Upper lobe of left lung (tissue), 4 donors: Measurements from ENCODE around the gene PPP3CA.

Experiments used
- EP300 ChIP-seq, 4 donors: sonication (generic); formaldehyde crosslinking; IDR thresholded peaks; one replicate each; pipeline ENCODE4 v1.5.1; 2017; ENCODE audit warnings: antibody characterized with exemption in 4 of 4, control low read depth in 2 of 4
- POLR2A ChIP-seq, 4 donors: fragments of 450-650 bp; IDR thresholded peaks; one replicate each; pipeline ENCODE4 v1.5.1; 2016 to 2017; ENCODE audit warnings: antibody characterized with exemption in 4 of 4, mild to moderate bottlenecking in 2 of 4
- TF ChIP-seq, protein P1 (sequence below), 6 experiments: fragments of 450-650 bp in 4 of 6; fragments of 200-600 bp in 2 of 6; sonication (generic) in 2 of 6; IDR thresholded peaks; one replicate each; pipeline ENCODE4 v1.5.1; 2016 to 2019; ENCODE audit warnings: antibody characterized with exemption in 6 of 6

DNA sequence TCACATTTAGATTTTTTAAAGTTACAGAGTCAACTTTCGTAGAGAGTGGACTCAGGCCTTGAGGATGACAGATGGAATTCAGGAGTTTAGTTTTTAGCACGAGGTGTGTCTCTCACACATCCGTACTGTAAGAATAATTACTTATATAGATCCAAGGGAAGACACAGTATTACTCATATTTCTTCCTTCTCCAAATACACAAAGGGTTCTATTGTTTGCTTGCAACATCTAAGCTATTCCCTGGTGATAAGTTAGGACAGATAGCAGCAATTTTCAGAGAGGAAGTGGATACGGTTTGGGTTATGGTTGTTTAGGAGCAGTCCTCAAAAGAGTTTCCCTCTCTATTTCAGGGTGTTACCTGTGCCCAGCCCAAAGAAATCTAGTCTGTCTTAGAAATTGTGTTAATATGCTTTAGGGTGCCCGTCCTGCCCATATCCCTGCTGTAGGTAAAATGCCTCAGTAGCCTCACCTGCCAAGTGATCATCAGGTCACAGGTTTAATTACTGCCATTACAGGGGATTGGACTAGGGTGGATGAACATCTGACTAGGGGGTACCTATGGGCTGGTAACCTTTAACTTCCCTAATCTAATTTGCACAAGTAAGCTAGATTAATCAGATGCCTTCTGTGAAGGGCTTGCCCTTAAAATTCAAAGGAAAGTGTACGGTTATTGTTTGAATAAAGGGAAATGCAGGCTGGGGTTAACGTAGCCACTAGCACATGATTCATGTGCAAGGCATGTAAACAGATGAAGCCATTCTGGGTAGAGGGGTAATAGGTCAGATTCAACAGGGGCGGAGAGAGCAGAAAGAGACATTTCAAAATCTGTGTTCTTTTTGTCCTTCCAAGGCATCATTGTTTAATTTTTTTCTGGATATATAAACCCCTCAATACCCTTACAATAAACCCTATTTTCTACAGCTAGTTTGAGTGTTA is 8.7 kb upstream of the PPP3CA start:
- TF ChIP-seq, protein P1, sequence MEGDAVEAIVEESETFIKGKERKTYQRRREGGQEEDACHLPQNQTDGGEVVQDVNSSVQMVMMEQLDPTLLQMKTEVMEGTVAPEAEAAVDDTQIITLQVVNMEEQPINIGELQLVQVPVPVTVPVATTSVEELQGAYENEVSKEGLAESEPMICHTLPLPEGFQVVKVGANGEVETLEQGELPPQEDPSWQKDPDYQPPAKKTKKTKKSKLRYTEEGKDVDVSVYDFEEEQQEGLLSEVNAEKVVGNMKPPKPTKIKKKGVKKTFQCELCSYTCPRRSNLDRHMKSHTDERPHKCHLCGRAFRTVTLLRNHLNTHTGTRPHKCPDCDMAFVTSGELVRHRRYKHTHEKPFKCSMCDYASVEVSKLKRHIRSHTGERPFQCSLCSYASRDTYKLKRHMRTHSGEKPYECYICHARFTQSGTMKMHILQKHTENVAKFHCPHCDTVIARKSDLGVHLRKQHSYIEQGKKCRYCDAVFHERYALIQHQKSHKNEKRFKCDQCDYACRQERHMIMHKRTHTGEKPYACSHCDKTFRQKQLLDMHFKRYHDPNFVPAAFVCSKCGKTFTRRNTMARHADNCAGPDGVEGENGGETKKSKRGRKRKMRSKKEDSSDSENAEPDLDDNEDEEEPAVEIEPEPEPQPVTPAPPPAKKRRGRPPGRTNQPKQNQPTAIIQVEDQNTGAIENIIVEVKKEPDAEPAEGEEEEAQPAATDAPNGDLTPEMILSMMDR (IDR thresholded peaks at IDR 0.05) = no peak
- TF ChIP-seq POLR2A (IDR thresholded peaks at IDR 0.05) (no peak), EP300 (IDR thresholded peaks at IDR 0.05) (no peak)
